GM18511 (cell line): Measurements from ENCODE around the gene ZMIZ2.
A peak's percentile ranks its signal among the peaks of the same experiment; 100 is the strongest.
"Not testable (repeated sequence)": the region's sequence is repeated elsewhere in the genome, so short reads cannot be mapped to it uniquely, and the experiment has no call there.

ENCODE experiments used
- ATAC-seq: cut with Tn5 transposase; IDR thresholded peaks from one replicate; pipeline ENCODE4 v1.9.1; 2021; ENCODE audit warnings: mild to moderate bottlenecking, moderate library complexity; ENCODE audit not compliant: unreplicated experiment

ZMIZ2 gene

DNA sequence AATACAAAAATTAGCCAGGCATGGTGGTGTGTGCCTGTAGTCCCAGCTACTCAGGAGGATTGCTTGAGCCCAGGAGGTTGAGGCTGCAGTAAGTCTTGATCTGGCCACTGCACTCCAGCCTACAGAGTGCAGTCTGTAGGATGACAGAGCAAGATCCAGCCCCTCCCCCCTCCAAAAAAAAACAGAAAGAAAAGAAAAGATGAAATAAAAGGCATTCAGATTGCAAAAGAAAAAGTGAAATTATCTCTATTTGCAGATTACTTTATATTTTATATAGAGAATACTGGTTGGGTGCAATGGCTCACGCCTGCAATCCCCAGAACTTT, 20.7 kb upstream of the ZMIZ2 start:
- ATAC-seq = no peak

DNA sequence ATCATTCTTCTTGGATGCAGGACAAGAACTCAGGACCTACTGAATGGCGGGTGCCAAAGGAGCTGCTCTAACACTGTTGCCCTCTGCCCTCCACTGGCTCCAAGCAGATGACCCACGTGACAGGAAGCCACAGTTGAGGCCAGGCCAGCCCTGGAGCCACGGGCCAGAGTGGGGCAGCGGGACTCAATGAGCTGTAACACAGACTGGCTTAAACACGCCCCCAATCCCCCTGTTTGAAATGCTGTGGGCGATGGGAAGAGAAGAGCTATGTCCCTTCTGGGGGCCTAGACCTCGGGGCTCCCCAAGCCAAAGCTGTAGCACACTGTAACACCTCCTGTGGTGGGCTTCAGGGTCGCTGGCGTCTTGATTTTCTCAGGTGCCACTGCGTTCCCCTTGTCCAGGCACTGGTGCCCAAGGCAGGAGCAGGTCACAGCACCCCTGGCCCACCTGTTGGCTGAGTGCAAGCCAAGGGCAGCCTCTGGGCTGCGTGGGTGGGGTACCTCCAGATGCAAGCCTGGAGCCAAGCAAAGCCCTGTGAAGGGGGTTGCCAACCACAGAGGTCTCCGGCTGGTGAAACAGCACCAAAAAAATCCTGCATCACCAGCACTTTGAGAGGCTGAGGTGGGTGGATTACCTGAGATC, 18.6 kb upstream of the ZMIZ2 start:
- no peak for ATAC-seq

DNA sequence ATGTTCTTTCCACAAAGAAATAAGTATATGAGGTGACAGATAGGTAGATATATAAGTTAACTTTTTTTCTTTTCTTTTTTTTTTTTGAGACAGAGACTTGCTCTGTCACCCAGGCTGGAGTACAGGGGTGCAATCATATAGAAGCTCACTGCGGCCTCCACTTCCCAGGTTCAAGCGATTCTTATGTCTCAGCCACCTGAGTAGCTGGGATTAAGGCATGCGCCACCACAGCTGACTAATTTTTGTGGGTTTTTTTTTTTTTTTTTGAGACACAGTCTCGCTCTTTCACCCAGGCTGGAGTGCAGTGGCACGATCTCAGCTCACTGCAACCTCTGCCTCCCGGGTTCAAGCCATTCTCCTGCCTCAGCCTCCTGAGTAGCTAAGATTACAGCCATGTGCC, 15.7 kb upstream of the ZMIZ2 start:
- not testable (repeated sequence) for ATAC-seq

DNA sequence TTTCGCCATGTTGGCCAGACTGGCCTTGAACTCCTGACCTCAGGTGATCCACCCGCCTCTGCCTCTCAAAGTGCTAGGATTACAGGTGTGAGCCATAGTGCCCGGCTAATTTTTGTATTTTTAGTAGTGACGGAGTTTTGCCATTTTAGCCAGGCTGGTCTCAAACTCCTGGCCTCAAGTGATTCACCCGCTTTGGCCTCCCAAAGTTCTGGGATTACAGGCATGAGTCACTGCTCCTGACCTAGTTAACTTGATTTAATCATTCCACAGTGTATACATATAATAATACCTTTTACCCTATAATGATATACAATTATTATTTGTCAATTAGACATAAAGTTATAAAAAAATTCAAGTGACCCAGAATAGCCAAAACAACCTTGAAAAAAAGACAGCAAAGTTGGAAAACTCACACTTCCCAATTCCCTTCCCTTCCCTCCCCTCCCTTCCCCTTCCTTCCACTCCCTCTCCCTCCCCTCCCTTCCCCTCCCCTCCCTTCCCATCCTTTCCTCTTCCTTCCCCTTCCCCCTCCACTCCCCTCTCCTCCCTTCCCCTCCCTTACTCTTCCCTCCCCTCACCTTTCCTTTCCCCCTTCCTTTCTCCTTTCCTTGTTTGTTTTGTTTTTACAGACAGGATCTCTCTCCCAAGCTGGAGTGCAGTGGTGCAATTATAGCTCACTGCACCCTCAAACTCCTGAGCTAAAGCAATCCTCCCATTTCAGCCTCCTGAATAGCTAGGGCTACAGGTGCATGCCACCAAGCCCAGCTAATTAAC, 14.8 kb upstream of the ZMIZ2 start:
- ATAC-seq = no peak

DNA sequence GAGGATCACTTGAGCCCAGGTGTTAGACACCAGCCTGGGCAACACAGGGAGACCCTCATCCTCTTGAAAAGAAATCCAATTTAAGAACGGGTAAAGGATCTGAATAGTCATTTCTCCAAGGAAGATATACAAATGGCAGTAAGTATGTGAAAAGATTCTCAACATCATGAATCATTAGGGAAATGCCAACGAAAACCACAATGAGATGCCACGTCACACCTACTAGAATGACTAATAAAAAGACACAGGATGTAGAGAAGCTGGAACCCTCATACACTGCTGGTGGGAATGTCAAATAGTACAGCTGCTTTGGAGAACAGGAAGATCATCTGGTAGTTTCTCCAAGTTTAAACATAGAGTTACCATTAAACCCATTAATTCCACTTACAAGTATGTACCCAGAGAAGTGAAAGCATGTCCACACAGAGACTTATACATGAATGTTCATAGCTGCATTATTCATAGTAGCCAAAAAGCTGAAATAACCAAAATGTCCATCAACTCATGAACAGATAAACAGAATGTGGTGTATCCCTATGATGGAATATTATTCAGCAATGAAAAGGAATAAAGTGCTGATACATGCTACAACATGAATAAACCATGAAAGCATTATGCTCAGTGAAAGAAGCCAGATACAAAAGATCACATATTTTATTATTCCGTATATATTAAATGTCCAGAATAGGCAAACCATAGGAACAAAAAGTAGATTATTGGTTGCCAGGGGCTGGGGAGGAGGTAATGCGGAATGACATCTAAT, 13.1 kb upstream of the ZMIZ2 start:
- peak; percentile 72 for ATAC-seq

DNA sequence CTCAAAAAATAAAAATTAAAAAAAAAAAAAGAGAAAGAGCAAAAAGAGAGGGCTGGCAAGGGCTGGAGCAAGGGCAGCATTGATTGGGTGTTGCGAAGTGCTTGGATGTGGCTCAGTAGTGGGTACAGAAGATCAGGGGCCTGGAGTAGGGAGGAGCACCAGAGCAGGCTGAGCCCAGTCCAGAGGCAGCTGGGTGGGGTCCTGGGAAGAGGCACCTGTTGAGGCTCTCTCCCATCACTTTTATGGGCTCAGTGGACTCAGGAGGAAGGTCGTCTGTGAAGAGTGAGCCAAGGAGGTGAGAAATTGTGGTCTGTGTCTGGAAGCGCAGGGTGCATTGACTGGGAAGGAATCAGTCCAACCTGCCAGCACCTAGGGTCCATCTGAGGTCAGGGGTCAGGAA, 11.8 kb upstream of the ZMIZ2 start:
- ATAC-seq = no peak

DNA sequence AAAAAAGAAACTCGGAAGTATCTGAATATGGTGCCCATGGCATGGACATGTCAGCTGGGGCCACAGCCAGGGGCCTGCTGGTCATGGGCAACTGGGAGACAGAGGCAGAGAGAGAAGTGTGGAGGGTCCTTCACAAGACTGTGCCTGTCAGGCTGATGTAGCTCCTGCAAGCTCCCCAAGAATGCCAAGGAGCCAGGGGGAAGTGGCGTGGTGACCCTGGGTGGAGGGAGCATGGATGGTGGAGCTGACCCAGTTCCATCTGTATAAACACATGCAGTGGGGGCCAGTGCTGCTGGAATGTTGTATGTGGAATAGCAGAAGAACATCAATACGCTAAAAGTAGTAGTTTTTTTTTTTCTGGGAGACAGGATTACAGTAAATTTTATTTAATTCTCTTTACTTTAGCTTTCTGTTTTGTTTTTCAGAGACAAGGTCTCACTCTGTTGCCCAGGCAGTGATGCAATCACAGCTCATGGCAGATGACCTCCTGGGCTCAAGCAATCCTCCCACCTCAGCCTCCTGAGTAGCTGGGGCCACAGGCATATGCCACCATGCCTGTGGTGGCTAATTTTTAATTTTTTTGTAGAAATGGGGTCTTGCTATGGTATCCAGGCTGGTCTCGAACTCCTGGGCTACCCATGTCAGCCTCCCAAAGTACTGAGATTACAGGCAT, 10.5 kb upstream of the ZMIZ2 start:
- ATAC-seq = no peak

DNA sequence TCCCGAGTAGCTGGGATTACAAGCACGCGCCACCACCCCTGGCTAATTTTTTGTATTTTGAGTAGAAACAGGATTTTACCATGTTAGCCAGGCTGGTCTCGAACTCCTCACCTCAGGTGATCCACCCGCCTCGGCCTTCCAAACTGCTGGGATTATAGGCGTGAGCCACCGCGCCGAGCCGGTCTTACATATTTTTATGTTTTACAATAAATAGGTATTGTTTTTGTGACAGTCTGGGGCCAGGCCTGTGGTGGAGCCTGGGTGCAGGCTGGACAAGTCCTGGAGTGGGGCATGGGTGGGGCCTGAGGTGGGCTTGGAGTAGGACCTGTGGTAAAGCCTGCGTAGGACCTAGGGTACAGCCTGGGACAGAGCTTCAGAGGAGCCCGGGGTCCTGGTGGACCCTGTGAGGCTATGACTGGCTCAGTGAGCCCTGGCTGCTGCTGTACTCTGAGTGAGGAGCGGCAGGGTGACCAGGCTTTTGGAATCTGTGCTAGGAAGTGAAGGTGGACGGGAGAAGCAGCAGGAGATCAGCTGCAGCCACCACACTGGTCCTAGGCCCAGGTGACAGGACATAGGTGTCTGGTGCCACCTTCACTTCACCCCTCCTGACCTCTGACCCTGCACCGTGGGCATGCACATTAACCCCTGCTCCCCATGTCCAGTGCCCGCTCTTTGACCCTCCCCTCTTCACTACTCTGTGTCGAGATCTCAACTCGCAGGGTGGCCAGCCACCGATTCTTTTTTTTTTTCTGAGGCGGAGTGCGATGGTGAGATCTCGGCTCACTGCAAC, 9.6 kb upstream of the ZMIZ2 start:
- no peak for ATAC-seq

DNA sequence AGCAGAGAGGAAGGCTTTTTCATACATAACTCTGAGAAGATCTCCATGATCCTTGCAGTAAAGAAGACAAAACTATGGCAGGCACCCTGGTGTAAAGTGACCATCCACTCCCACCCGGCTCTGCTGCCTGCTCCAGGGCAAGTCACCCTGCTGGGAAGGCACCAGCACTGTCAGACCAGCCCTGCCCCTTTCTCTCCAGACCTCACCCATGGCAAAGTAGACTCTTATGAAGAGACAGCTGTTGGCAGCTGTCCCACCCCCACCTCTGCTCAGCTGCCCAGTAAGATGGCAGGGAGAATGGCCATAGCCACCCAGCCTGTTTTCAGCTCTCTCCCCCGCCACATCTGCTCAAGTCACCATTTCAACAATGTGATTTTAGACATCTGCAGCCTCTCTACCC, 8.6 kb upstream of the ZMIZ2 start:
- ATAC-seq = no peak

DNA sequence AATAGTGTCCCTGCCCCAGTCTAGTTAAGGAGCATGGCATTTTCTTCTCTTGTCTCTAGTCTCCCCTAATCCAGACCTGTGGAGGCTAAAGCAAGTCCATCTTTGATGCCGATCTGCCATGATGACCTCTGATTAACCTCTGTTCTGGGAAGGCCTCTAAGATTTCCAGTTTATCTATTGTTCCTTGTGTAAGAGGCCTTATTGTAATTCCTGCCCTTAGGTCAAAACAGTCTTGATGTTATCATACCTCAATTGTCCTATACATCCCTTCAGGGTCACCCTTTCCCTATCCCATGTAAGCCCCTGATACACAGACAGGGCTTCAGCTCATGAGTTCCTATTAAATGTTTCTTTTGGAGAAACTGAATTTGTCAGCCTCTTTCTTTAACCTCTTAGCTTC, 4.9 kb upstream of the ZMIZ2 start:
- no peak for ATAC-seq

DNA sequence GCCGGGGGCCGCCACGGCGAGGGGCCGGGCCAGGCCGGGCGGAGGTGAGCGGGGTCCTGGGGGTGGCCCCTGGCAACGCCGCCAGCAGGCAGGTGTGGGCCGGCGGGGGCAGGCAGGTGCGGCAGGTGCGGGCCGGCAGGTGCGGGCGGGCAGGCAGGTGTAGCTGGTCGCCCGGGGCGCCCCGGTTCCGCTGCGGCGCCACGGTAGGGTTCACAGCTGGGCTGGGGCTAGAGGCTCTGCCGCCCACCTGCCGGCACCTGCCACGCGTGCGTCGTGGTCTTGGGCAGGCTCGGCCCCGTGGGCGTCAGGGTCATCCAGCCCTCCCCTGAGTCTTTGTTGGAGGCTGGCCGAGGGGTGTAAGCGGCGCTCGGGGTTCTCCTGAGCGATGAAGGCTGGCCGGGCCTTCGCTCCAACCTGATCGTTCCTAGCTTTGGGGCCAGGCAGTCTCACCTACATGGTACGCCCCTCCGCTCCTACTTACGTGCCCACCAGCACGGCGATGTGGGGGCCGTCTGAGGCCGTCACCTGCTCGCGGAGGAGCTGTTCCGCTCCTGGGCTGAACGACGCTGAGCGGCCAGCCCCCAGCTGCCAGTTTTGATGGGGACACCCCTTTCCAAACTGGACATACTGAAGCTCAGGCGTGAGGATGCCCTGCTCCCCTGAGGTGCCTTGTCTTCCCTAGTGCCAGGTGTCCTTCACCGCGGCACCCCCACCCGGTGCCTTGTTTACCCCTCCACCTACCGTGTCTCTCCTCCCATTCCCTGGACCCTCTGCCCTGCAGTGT, 493 bp downstream of the ZMIZ2 start:
- peak; percentile 26 for ATAC-seq

DNA sequence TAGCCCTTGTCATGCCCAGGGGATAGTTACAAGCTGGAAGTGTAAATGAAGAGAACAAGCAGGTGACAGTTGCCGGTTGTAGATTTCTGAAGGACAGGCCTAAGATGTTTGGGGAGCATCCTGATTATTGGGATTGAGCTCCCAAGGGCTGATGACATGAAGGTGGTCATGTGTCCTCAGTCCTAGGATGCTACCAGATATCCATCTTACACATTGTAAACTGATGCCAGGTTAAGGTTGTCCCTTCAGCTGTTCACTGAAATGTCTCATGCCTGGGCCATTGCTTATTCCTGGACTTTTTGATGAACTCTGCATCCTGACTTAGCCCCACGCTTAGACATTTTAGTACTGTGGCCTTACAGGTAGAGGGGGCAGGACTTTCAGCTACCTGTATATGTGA, 1.3 kb downstream of the ZMIZ2 start:
- ATAC-seq = no peak

DNA sequence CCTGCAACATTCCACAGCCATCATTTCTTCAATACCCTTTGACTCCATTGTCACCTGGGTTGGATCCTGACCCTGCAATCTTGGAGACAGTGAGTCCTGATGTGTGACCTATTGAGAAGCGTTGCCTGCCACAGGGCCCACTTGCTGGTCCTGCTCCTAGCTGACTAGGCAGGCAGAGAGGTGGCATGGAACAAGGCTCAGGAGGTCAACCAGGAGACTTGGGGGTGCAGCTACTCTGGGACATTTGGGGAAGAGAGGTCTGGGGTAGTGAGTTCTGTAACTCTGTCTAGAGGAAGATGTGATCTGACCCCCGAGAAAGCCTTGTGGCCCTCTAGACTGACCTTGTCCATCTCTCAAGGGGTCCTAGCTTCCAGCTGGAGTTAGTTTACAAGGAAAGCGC, 1.8 kb downstream of the ZMIZ2 start:
- no peak for ATAC-seq

DNA sequence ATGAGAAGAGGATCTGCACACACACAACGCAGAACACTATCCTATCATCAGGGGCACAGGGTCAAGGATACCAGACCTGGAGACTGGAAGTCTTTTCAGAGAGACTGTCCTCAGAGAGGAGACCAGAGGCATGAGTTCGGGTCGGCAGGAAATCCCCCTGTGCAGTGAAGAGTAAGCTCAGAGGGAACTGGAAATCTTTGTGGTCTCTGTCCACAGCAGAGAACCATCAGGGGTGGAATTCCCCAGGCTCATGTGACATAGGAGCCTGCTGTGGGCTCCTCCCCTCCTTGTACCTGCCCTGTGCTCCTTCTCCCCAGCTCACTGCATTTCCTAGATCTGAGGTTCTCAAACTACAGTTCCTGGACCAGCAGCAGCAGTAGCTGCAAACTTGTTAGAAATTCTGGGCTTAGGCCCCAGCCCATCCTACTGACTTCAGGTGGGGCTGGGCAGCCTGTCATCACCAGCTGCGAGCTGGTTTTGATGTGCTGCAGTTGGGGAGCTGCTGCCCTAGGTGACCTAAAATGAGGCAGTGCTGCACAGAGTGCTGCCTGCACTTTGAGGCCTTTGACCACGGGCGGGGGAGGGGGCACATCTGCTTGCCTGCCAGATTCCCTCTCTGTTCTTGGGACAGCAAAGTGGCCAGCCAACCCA, 2.4 kb downstream of the ZMIZ2 start:
- ATAC-seq = peak; percentile 64

DNA sequence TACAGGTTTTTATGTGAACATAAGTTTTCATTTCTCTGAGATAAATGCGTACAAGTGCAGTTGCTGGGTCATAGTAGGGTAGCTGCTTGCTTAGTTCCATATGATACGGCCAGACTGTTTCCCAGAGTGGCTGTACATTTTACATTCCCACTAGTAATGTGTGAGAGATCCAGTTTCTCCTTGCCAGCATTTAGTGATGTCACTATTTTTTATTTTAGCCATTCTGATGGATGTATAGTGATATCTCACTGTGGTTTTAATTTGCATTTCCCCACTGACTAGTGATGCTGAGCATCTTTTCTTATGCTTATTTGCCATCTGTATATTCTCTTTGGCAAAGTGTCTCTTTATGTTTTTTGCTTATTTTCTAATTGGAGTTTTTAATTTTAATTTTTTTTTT, 4.2 kb downstream of the ZMIZ2 start:
- no peak for ATAC-seq

DNA sequence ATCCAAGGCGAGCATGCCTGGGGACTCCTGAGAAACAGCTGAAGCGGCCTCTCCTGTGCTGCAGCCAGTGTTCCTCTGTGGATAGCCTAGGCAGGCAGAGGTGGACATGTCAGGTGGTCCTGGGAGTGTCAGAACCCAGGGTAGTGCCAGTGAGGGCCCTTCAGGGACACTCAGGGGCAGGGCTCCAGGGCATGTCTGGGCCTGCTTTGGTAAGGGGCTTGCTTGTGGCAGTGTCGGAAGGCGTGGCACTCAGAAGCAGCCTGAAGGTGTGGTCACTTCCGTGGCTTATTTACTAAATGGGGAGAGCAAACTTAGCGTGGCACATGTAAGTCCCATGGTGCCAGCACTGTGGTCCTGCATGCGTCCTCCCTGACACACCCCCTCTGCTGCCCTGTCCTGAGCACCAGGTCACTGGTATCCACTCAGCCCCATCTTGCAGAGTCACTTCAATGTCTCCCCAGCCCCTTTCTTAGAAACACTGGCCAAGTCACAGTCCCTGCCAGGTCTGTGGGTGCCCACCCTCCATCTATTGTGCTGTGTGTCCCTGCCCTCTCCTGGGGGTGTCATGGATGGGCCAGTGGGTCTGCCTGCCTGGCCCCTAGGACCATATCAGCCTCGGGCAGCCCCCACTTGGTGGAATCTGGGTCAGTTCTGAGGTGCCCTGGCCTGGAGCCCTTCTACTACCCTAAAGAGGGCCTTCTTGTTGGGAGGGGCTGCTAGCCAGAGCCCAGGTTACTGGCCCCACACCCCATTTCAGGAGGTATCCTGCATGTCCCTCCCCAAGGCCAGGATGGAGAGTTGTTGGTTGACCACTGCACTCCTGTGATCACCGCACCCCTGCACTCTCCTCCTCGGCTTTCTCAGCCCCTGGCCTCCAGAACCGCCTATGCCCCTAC, 6.4 kb downstream of the ZMIZ2 start:
- no peak for ATAC-seq

DNA sequence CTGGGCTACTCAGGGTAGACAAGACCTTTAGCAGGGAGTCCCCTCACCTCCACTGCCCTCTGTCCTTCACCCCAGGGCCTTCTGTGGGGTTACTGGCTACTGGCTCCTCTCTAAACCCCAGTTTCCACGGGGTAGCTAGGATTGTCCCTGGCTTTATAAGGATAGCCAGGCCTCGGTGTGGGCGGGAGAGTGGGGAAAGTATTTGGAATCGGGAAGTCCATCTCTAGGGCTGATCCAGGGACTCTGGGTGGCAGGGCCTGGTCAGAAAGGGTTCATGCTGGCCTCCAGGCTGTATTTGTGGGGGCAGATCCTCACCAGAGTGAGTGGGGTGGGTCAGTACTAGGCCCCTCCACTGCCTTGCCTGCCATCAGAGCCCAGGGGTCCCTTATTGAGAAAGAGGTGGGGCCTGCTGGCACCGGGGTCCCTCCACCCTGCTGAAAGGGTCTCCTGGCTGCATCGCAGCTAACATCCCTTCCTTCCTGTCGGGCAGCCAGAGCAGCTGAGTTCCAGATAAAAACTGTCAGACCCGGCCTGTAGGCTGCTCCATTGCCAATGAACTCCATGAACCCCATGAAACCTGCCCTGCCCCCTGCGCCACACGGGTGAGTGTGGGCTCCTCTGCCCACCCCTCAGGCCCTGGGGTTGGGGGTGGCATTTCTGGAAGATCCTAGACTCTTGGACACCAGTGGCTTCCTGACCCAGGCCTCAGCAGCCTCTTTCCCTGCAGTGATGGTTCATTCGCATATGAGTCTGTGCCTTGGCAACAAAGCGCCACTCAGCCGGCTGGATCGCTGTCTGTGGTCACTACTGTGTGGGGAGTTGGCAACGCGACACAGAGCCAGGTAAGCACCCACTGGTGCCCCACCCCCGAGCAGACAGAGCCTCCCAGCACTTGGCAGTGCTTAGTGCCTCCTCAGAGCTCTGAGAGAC, 7.3 kb downstream of the ZMIZ2 start:
- no peak for ATAC-seq
